Keratinocyte (primary cell): Measurements from ENCODE around the gene ASXL2. TPM values are rescaled to one million over a fixed set of nuclear protein-coding genes. Genes with fewer than 3 reads are reported as not detected.

Source experiments
- DNase-seq: peaks from one replicate; pipeline ENCODE4 v3.0.0-alpha.2; 2011; ENCODE audit warnings: low read depth, missing footprints, low spot score
- FAIRE-seq: peaks from 2 replicates; lab custom pipeline; 2011; peaks lifted over from hg19 to GRCh38; lab: Jason Lieb, UNC
- H2AFZ ChIP-seq: 2 replicates; pipeline ENCODE4 v1.6.0; 2012; ENCODE audit warnings: low read length, control low read depth, inconsistent platforms; ENCODE audit not compliant: control insufficient read depth
- H3K27ac ChIP-seq: 2 replicates; pipeline ENCODE4 v1.5.1; 2011; ENCODE audit warnings: low read length; ENCODE audit not compliant: control insufficient read depth, insufficient read depth
- H3K27me3 ChIP-seq: 3 replicates; pipeline ENCODE4 v1.6.0; 2011; ENCODE audit warnings: low read length; ENCODE audit not compliant: control insufficient read depth, insufficient read depth; ENCODE audit errors: extremely low read depth
- H3K36me3 ChIP-seq, 2 experiments: 2 replicates in 1 of 2; 3 replicates in 1 of 2; pipeline ENCODE4 v1.5.1; 2011; ENCODE audit warnings: low read length in 2 of 2, mild to moderate bottlenecking in 1 of 2; ENCODE audit not compliant: control insufficient read depth in 2 of 2, insufficient read depth in 2 of 2; ENCODE audit errors: extremely low read depth in 1 of 2
- H3K4me1 ChIP-seq: 3 replicates; pipeline ENCODE4 v1.5.1; 2011; ENCODE audit warnings: low read length; ENCODE audit not compliant: control insufficient read depth, insufficient read depth; ENCODE audit errors: extremely low read depth
- H3K4me2 ChIP-seq: 3 replicates; pipeline ENCODE4 v1.6.0; 2011; ENCODE audit warnings: low read depth, low read length; ENCODE audit not compliant: control insufficient read depth, insufficient read depth; ENCODE audit errors: extremely low read depth
- H3K4me3 ChIP-seq, 3 experiments: fragments of 200-600 bp in 1 of 3; sonication (generic) in 1 of 3; 2 replicates in 2 of 3; 3 replicates in 1 of 3; pipeline ENCODE4 v1.5.1; 2011 to 2016; ENCODE audit warnings: low read length in 3 of 3, mild to moderate bottlenecking in 3 of 3, control low read depth in 2 of 3, inconsistent platforms in 1 of 3, low read depth in 1 of 3, mixed read lengths in 1 of 3, mixed run types in 1 of 3, moderate library complexity in 1 of 3; ENCODE audit not compliant: control insufficient read depth in 2 of 3, insufficient read depth in 2 of 3; ENCODE audit errors: extremely low read depth in 1 of 3
- H3K79me2 ChIP-seq: 2 replicates; pipeline ENCODE4 v1.6.0; 2012; ENCODE audit warnings: low read length; ENCODE audit not compliant: control insufficient read depth, insufficient read depth
- H3K9ac ChIP-seq: 3 replicates; pipeline ENCODE4 v1.6.0; 2011; ENCODE audit warnings: low read length; ENCODE audit not compliant: control insufficient read depth, insufficient read depth; ENCODE audit errors: extremely low read depth
- H3K9me1 ChIP-seq: 3 replicates; pipeline ENCODE4 v1.6.0; 2011; ENCODE audit warnings: low read length; ENCODE audit not compliant: control insufficient read depth, insufficient read depth; ENCODE audit errors: extremely low read depth
- H3K9me3 ChIP-seq: 2 replicates; pipeline ENCODE4 v1.5.1; 2012; ENCODE audit warnings: low read depth, low read length; ENCODE audit not compliant: control insufficient read depth
- H4K20me1 ChIP-seq: 3 replicates; pipeline ENCODE4 v1.6.0; 2011; ENCODE audit warnings: low read length; ENCODE audit not compliant: control insufficient read depth, insufficient read depth; ENCODE audit errors: extremely low read depth
- EZH2 ChIP-seq: IDR thresholded peaks from one replicate; pipeline ENCODE4 v1.6.1; 2012; ENCODE audit warnings: inconsistent platforms, mild to moderate bottlenecking, low read length, moderate library complexity
- dilution Hi-C: fragments of 300-500 bp; cut with MboI; formaldehyde crosslinking; loops from one replicate; pipeline ENCODE4 v1.7.0; 2020; ENCODE audit warnings: low sequenced_read_pairs; ENCODE audit not compliant: extremely low pct_ligation_motif_present
- polyA plus RNA-seq, 5 experiments: library from polyadenylated mRNA; depleted of rRNA in 3 of 5; stranded (reverse) in 3 of 5; stranded (forward) in 1 of 5; unstranded in 1 of 5; fragments of >200 nt; gene quantifications; 1 replicate in 1 of 5; 2 replicates in 3 of 5; 3 replicates in 1 of 5; pipeline versions ENCODE4 v1.2.1 to v1.2.3, GENCODE V29; 2011 to 2012; ENCODE audit warnings: missing spikeins in 2 of 5, low read depth in 1 of 5, low replicate concordance in 1 of 5
- TF ChIP-seq, protein P1 (sequence below), 3 experiments: IDR thresholded peaks in 1 of 3; conservative IDR thresholded peaks in 1 of 3; optimal IDR thresholded peaks in 1 of 3; 2 replicates in 2 of 3; 3 replicates in 1 of 3; pipeline versions ENCODE3 to v1.5.1; 2011; ENCODE audit warnings: low read length in 3 of 3, mild to moderate bottlenecking in 3 of 3, moderate library complexity in 2 of 3, control low read depth in 1 of 3, inconsistent platforms in 1 of 3; ENCODE audit not compliant: insufficient read depth in 2 of 3; ENCODE audit errors: extremely low read depth in 1 of 3

Gene ASXL2
- polyA plus RNA-seq, 1 donor (not counting 4 experiments of a cell fraction or from before 2014, with no cell fraction given), result 12.5 TPM

DNA sequence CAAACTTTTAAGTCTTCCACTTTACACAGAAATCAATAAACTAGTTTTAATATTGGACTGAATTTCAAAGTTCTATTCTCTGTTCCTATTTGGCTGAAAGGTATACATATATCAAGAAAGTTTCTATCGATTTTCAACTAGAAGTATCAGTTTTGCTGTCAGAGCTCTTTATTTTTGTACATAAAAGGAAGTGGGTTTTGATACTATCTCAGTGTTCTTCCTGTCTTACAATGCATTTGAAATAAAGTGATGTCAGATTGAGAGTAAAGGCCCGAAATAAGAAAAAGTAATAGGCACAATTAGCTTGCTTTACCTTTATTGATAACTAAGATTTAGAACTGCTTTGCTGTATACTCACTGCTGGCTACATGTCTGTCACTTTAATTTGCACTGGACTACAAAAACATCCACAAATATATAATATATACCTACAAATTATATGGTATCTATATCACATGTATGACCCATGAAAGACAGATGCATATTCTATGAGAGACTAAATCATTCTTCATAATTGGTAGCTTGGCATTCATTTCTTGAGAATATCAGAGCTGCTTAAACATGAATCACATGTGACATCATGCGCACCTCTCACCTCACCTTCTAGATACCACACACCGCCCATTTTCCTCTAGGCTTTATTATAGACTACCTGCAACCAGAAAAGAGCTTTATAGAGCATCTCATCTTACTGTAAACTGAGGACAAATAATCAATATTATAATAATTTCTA is 83.6 kb downstream of the ASXL2 start:
- H3K9me1 ChIP-seq, result no peaks in the 10 kb centered on the region
- no peaks in the 10 kb centered on the region for H3K79me2 ChIP-seq
- H3K27me3 ChIP-seq, result no peaks in the 10 kb centered on the region
- no peaks in the 10 kb centered on the region for H4K20me1 ChIP-seq
- FAIRE-seq (no peak), DNase-seq (no peak)
- dilution Hi-C loops, result no loop called here
- H3K4me1 ChIP-seq, result no peaks in the 10 kb centered on the region
- H3K4me3 ChIP-seq, result no peak overlapping the region
- no peak overlapping the region for H2AFZ ChIP-seq
- H3K27ac ChIP-seq, result no peak overlapping the region
- peaks cover 9 to 11% of the 10 kb centered on the region in 2 experiments for H3K36me3 ChIP-seq
- no peaks in the 10 kb centered on the region for H3K9me3 ChIP-seq
- H3K9ac ChIP-seq, result no peak overlapping the region
- no peak overlapping the region for H3K4me2 ChIP-seq
- TF ChIP-seq, protein P1, sequence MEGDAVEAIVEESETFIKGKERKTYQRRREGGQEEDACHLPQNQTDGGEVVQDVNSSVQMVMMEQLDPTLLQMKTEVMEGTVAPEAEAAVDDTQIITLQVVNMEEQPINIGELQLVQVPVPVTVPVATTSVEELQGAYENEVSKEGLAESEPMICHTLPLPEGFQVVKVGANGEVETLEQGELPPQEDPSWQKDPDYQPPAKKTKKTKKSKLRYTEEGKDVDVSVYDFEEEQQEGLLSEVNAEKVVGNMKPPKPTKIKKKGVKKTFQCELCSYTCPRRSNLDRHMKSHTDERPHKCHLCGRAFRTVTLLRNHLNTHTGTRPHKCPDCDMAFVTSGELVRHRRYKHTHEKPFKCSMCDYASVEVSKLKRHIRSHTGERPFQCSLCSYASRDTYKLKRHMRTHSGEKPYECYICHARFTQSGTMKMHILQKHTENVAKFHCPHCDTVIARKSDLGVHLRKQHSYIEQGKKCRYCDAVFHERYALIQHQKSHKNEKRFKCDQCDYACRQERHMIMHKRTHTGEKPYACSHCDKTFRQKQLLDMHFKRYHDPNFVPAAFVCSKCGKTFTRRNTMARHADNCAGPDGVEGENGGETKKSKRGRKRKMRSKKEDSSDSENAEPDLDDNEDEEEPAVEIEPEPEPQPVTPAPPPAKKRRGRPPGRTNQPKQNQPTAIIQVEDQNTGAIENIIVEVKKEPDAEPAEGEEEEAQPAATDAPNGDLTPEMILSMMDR (optimal IDR thresholded peaks at IDR 0.05 in 1 of 3, IDR thresholded peaks at IDR 0.05 in 1 of 3, conservative IDR thresholded peaks at IDR 0.05 in 1 of 3; ENCODE audit: extremely low read depth in 1 of 3, insufficient read depth in 2 of 3, low read length in 3 of 3), result no peak
- TF ChIP-seq EZH2, result no peak

DNA sequence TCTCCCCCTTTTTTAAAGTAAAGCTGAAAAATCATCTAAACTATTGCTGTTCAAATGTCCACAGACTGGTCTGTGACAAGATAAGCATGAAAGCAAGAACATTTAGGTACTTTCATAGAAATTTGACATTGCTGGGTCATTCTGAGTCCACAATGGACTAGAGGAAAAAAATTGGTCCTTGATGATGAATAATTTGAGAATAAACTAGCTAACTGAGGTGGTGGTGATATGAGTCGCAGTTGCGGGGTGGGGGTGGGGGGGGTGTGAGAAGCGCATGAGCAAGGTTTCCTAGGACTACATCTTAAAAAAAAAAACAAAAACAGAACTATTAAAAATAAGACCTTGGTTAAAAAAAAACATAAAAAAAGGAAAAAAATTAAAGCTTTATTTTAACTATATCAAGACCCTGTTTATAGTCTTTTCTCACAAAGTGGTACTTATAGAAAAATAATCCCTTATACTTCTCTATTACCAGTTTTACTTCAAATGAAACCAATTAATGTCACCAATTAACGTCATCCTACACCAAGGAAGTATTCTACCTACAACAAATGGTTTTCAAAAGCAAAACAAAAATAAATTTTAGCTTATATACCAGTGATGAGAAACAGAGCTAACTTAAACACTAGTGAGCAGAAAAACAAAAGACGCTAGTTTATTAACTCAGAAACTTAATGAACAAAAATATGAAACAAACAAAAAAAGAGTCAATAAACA is 88.1 kb downstream of the ASXL2 start:
- TF ChIP-seq, protein P1 (optimal IDR thresholded peaks at IDR 0.05 in 1 of 3, IDR thresholded peaks at IDR 0.05 in 1 of 3, conservative IDR thresholded peaks at IDR 0.05 in 1 of 3; ENCODE audit: extremely low read depth in 1 of 3, insufficient read depth in 2 of 3, low read length in 3 of 3), result no peak
- no peak for TF ChIP-seq EZH2
- Histone ChIP-seq H3K4me2 (no peak overlapping the region), H3K4me3 (no peak overlapping the region), H3K9me1 (no peaks in the 10 kb centered on the region), H3K4me1 (no peaks in the 10 kb centered on the region), H3K36me3 (peaks cover 0 to 4% of the 10 kb centered on the region in 2 experiments), H3K9ac (no peak overlapping the region), H2AFZ (no peak overlapping the region), H3K27me3 (no peaks in the 10 kb centered on the region), H3K27ac (no peak overlapping the region), H3K79me2 (no peaks in the 10 kb centered on the region), H3K9me3 (no peaks in the 10 kb centered on the region), H4K20me1 (no peaks in the 10 kb centered on the region)
- dilution Hi-C loops, result no loop called here
- FAIRE-seq, result no peak
- no peak for DNase-seq
